GM20431 (cell line): ENCODE data around the gene UHRF1.
"Not testable (repeated sequence)": the region's sequence is repeated elsewhere in the genome, so short reads cannot be mapped to it uniquely, and the experiment has no call there.

Experiments used
- in situ Hi-C: fragments of 300-500 bp; cut with MseI, MboI; formaldehyde crosslinking; loops from one replicate; pipeline ENCODE4 v1.15.0; 2020; ENCODE audit warnings: low sequenced_read_pairs; ENCODE audit not compliant: unreplicated experiment

The UHRF1 gene

GRCh38 chr19:4930664-4931063, 21.4 kb downstream of the UHRF1 start:
- in situ Hi-C loops, result no loop called here

DNA sequence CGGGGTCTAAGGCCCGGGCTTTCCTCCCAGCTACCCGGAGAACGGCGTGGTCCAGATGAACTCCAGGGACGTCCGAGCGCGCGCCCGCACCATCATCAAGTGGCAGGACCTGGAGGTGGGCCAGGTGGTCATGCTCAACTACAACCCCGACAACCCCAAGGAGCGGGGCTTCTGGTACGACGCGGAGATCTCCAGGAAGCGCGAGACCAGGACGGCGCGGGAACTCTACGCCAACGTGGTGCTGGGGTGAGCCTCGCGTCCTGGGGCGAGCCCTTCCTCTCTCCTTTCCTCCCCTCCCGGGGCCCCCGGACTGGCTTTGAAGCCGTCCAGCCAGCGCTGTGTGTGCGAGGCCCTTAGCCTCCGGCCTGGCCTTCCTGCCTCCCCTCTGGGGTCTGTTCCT, 23.4 kb downstream of the UHRF1 start:
- in situ Hi-C loops, result no loop called here

- in situ Hi-C loops, result no loop called here
Observed at GRCh38 chr19:4933528-4933927, 24.2 kb downstream of the UHRF1 start.

- in situ Hi-C loops, result no loop called here
Observed at GRCh38 chr19:4935444-4935843, 26.1 kb downstream of the UHRF1 start.

GRCh38 chr19:4937060-4937459, 27.8 kb downstream of the UHRF1 start:
- in situ Hi-C loops, result no loop called here

DNA sequence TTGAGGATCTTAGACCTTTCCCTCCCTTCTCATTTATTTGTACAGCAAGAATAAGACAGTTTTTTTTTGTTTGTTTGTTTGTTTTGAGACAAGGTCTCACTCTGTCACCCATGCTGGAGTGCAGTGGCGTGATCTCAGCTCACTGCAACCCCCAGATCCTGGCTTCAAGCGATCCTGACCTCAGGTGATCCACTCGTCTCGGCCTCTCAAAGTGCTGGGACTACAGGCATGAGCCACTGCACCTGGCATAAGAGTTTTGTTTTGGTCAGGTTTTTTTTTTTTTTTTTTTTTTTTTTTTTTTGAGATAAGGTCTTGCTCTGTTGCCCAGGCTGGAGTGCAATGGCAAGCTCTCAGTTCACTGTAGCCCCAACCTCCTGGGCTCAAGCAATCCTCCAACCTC, 29.2 kb downstream of the UHRF1 start:
- in situ Hi-C loops, result not testable (repeated sequence)

DNA sequence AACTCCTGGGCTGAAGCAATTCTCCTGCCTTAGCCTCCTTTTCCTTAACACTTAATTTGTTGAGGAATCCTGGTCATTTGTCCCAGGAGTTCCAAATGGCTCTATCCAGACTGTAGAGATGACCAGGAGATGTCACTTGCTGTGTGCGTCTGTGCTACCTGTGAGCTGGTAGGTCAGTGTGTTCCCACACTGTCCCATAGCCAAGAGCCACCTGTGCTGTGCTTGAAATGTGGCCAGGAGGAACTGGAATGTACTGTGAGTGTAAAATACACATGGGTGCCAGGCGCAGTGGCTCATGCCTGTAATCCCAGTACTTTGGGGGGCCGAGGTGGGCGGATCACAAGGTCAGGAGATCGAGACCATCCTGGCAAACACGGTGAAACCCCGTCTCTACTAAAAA, 30.2 kb downstream of the UHRF1 start:
- in situ Hi-C loops, result no loop called here

GRCh38 chr19:4941638-4942169, 32.4 kb downstream of the UHRF1 start:
- in situ Hi-C loops, result not testable (repeated sequence)

GRCh38 chr19:4950650-4951049, 41.3 kb downstream of the UHRF1 start:
- in situ Hi-C loops, result not testable (repeated sequence)

DNA sequence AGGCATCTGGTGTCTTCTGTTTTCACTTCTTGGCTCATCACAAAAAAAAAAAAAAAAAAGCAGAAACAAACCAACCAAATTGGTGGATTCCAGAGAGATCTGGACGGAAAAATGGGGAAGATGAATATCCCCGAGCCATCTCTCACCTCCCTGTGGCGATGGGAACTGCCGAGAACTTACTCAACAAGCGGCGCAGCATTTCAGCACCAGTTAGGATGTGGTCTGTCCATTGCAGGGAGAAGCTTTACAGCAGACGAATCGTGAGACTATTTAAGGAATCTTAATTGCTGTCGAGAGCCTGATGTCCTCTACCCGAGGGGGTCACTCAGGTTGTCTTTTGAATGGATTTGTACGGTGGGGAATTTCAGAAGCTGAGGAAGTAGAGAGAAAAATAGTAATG, 42.4 kb downstream of the UHRF1 start:
- in situ Hi-C loops, result no loop called here

GRCh38 chr19:4952945-4953344, 43.6 kb downstream of the UHRF1 start:
- in situ Hi-C loops, result no loop called here

DNA sequence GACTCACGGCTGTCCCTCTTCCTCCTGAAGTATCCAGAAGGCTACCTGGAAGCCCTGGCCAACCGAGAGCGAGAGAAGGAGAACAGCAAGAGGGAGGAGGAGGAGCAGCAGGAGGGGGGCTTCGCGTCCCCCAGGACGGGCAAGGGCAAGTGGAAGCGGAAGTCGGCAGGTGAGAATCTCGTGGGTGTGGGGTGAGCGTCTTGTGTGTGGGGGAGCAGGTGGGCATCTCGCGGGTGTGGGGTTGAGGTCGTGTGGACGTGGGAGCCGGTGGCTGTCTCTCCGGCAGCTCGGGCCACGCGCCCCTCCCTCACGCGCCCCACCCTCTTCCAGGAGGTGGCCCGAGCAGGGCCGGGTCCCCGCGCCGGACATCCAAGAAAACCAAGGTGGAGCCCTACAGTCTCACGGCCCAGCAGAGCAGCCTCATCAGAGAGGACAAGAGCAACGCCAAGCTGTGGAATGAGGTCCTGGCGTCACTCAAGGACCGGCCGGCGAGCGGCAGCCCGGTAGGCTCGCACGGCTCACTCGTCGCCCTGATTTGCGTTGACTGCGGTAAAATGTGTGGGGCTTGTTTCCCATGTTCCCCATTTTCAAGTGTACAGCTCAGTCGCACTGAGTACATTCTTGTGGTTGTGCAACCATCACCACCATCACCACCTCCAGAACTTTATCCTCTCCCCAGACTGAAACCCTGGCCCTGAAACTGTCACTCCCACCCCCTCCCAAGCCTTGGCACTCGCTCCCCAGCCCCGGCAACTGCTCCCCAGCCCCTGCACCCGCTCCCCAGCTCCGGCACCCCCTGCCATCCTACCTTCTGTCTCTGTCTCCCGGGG, 45.2 kb downstream of the UHRF1 start:
- in situ Hi-C loops, result not testable (repeated sequence)

DNA sequence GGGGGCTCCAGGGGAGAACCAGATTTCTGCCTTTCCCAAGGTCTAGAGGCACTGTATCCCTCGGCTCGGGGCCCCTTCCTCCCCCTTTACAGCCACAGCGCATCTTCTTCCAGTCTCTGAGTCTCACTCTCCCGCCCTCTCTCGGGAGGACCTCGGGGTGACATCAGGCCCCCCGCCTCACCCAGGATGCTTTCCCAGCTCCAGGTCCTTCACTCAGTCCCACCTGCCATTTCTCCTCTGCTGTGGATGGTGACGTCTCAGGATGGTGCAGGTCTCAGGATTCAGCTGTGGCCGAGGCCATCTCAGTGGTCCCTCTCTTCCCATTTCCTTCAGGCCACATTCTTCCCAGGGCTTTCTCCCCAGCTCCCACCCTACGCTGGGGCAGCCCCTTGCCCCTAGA, 46.0 kb downstream of the UHRF1 start:
- in situ Hi-C loops, result no loop called here

DNA sequence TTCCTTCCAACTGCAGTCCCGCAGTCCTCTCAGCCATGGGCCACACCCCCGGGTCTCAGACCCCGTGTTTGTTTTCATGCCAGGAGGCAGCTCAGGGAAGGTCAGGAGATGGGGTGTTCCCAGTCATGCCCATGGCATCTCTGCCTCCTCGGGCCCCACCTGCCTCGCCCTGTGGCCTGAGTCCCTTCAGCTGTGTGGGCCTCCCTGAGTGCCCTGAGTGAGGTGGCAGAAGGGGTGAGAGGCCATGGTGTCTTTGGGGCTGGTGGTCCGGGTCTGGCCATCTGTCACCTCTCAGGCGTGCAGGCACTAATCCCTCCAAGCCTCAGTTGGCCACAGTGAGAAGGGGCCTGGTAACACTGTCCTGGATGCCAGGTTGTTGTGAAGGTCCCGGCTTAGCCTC, 48.7 kb downstream of the UHRF1 start:
- in situ Hi-C loops, result no loop called here

GRCh38 chr19:4962085-4962619, 52.9 kb downstream of the UHRF1 start:
- in situ Hi-C loops, result no loop called here

- in situ Hi-C loops, result no loop called here
Observed at GRCh38 chr19:4965061-4965460, 55.8 kb downstream of the UHRF1 start.

DNA sequence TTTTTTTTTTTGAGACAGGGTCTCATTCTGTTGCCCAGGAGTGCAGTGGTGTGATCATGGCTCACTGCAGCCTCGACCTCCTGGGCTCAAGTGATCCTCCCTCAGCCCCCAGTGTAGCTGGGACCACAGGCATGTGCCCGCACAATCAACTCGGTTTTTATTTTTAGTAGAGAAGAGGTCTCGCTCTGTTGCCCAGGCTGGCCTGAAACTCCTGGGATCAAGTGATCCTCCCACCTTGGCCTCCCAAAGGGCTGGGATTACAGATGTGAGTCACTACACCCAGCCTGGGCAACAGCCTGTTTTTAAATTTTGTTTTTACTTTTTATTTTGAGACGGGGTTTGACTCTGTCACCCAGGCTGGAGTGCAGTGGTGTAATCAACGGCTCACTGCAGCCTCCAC, 57.3 kb downstream of the UHRF1 start:
- in situ Hi-C loops, result no loop called here

DNA sequence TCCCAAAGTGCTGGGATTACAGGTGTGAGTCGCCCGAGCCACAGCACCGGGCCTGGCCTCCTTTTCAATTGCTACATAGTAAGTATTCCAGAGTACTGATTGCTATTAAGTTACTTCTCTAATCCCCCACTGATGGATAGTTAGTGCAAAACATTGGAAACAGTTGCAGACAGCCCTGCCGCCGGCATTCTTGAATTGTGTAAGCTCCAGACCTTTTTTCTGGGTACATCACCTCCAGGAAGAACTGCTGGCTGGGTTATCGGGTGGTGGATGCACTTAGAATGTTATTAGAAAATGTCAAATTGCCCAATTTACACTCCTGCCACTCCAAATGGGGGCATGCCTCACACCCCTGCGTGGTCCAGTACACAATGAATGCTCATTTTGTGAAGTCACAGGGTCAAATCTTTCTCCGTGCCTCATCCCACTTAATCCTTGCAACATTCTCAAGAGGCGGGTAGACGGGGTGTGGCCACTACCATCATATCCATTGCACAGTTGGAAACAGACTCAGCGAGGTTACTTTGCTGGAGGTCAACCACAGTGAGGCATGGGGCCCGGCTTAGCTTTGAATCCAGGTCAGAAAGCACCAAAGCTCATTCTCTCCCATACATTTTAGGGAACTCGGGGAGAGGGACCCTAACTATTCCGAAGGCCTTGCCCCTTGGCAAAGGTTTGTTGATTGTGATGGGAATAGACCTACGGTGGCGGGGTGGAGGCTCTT, 58.6 kb downstream of the UHRF1 start:
- in situ Hi-C loops, result no loop called here

- in situ Hi-C loops, result no loop called here
Observed at GRCh38 chr19:4968462-4969291, 59.4 kb downstream of the UHRF1 start, which contains the start of gene KDM4B. TSS of gene KDM4B (plus strand) at chr19:4969113. CDS start at chr19:5032891, 63,778 bp downstream.

DNA sequence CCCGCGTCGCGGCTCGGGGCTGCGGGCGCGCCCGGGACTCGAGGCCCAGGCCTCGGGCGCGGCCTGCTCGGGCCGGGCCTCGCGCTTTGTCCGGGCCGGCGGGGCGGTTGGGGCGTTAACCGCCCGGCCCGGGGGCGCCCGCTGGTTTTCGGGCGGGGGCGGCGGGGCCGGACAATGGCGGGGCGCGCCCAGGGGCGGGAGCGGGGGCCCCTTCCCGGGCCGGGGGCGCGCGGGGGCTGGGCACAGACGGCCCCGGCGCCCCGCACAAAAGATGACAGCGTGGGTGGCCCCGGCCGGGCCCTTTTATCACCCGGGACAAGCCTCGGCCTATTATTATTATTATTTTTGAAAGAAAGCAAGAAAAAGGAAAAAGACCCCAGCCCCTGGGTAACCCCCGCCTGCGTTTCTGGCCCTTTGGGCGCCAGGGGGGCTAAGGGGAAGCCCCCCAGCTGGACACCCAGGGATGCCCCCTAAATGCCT, 60.0 kb downstream of the UHRF1 start:
- in situ Hi-C loops, result no loop called here
